GM19025 (cell line): Measurements from ENCODE around the gene PHF21A.
A peak's percentile ranks its signal among the peaks of the same experiment; 100 is the strongest.

Source experiments
- ATAC-seq: cut with Tn5 transposase; IDR thresholded peaks from one replicate; pipeline ENCODE4 v1.9.1; 2021; ENCODE audit warnings: mild to moderate bottlenecking, low read depth, moderate library complexity; ENCODE audit not compliant: unreplicated experiment

The PHF21A gene

DNA sequence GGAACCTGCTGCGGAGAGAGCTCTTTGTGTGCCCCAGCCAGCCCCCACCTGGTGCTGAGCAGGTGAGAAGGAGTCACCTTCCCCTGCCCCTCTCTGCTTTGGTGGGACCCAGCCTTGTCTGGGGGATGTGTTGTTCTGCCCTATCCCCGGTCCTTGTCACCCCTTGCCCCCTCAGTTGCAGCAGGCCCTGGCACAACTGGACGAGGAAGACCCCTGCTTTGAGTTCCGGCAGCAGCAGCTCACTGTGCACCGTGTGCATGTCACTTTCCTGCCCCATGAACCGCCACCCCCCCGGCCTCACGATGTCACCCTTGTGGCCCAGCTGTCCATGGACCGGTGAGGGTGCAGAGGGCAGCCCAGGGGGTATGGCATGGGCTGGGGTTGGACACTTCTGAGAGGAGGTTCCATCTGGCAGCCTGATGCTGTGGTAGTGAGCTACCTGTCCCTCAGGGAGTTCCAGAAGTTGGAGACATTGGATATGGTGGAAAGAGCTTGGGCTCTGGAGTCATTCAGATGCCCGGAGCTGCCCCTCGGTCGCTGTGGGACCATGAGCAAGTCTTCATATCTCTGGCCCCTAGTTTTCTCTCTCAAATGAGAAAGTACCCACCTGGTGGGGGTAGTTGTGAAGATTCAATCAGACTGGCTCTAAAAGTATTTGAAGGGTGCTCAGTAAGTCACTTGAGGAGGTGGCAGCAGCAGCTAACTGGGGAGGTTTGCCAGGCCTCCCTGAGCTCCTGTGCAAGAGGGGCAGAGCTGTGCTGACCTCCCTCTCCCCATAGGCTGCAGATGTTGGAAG lies 194.5 kb downstream of the PHF21A start:
- no peak for ATAC-seq

DNA sequence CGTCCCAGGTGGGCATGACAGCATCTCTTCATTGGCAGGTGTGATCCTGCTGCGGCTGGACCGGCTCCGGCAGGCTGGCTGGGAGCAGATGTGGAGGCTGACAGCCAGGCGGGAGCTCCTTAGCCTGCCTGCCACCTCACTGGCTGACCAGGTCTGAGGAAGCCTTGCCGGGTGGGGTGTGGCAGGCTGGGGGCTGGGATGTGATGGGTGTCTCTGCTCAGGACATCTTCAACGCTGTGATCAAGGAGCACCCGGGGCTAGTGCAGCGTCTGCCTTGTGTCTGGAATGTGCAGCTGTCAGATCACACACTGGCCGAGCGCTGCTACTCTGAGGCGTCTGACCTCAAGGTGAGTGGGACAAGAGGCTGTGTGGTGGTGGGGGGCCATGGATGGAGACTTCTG lies 195.3 kb downstream of the PHF21A start:
- no peak for ATAC-seq

GRCh38 chr11:45925550-45925949 lies 195.7 kb downstream of the PHF21A start:
- ATAC-seq = no peak

DNA sequence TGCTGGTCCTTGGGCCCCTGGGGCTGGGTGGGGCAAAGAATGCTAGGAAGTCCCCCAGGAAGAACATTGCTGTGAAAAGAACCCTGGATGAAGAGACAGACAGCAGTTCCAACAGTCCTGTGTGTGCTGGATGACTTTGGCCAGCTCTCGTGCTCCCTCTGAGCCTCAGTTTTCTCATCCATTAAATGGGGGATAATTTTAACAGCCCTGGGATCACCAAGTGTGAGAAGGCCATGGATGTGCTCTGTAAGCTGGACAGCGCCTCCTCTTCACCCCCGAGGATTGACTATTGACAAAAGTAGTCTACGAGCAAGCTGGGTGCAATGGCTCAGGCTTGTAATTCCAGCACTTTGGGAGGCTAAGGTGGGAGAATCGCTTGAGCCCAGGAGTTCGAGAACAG lies 196.3 kb downstream of the PHF21A start:
- ATAC-seq = no peak

- ATAC-seq = no peak
These were observed 197.0 kb downstream of the PHF21A start for GRCh38 chr11:45924036-45924915.

GRCh38 chr11:45922425-45923082 lies 198.7 kb downstream of the PHF21A start, which contains the start of gene LARGE2:
LARGE2 (plus strand) TSS chr11:45922656; CDS start chr11:45922883, 227 bp downstream.
- ATAC-seq = no peak

DNA sequence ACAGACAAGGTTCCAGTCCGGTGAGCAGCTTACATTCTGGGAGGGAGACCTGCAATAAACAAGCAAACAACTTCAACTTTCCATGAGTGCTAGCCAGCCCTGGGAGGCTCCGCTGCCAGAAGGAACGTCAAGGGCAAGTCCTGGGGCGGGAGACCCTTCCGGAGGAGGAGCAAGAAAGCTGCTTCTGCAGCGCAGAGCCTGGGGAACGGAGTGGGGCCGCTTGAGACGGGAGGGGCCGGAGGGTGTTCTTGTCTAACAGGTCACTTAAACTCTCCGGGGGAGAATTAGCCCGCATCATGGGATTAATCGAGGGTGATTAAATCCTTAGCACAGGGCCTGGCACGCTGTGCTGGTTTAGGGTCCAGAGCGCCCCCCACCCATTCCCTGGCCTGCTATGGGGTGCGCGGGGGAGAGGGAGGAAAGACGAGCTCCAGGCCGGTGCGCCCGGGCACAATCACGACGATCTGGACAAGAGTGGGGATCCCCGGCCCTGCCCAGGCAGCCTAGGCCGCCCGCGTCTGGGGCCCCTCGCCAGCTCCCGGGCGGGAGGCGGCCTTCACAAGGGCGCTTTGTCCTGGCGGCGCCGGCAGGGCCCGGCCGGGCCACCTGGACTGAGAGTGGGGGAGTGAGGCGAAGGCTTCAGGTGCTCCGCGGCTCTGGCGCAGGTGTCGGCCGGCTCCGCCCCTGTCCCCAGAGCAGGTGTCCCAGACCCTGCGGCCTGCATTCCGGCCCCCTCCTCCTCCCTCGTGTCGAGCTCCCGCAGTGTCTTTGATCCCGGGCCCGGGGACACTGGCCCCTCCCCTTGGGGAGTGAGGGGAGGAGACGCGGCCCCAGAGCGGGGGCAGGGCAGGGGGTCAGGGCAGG lies 199.5 kb downstream of the PHF21A start:
- ATAC-seq = no peak

DNA sequence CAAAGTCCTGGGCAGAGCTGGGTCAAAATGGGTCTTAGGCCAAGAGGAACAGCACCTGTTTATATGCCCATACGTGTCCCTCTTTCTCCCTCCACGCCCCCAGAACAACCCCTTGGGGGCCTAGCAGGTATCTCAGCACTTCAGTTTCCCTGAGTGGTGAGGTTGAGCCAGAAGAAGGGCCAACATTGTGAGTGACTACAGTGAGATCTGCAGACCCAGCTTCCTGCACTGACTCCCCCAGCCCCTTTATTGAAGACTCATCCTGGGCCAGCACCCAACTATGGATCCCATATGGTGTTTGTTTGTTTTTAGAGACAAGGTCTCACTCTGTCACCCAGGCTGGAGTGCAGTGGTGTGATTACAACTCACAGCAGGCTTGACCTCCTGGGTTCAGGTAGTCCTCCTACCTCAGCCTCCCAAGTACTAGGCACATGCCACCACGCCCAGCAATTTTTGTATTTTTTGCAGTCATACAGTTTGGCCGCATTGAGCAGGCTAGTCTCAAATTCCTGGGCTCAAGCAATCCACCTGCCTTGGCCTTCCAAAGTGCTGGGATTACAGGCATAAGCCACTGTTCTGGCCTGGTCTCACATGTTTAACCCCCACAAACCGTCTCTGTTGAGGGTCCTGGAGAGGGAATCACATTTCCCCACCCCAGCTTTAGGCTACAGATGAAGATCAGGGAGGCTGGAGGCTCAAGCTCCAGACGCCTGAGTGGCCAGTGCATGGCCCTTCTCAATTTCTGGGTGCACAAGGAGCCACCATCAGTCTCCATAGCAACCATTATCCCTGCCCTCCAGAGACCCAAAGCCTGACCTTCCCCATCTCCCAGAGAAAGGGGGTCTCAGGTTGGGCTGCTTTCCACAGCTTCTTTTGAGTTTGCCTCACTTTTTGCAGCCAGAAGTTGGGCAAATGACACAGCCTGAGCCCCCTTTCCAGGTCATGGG lies 200.4 kb downstream of the PHF21A start:
- no peak for ATAC-seq

- no peak for ATAC-seq
These were observed 201.3 kb downstream of the PHF21A start for GRCh38 chr11:45919806-45920530.

- ATAC-seq = no peak
These were observed 202.1 kb downstream of the PHF21A start for GRCh38 chr11:45918962-45919675.

DNA sequence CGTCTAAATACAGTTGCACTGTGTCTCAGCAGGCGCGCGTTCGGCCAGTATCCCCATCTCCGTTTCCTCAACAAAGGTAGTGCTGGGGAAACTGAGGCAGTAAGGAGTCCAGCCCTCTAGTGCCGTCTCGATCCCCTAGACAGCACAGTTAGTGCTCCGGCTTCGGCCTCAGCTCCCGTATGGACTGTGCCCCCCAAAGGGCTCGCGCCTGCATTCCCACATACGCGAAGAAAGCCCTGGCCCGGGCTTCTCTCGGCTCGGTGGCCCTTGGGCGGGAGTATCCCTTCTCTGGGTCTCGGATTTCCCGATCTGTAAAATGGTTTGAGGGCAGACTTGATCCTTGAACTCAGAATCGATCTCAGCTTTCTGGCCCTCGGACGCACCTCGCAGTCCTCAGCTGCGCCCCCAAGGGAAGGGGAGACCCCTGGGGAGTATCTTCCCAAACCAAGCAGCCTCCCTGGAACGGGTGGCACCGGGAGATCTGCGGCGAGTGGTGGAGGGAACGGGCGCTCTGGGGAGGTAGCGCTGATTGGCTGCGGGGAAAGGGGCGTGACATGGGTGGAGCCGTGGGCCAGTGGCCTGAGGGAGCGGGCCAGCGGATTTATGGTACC lies 202.8 kb downstream of the PHF21A start:
- no peak for ATAC-seq

DNA sequence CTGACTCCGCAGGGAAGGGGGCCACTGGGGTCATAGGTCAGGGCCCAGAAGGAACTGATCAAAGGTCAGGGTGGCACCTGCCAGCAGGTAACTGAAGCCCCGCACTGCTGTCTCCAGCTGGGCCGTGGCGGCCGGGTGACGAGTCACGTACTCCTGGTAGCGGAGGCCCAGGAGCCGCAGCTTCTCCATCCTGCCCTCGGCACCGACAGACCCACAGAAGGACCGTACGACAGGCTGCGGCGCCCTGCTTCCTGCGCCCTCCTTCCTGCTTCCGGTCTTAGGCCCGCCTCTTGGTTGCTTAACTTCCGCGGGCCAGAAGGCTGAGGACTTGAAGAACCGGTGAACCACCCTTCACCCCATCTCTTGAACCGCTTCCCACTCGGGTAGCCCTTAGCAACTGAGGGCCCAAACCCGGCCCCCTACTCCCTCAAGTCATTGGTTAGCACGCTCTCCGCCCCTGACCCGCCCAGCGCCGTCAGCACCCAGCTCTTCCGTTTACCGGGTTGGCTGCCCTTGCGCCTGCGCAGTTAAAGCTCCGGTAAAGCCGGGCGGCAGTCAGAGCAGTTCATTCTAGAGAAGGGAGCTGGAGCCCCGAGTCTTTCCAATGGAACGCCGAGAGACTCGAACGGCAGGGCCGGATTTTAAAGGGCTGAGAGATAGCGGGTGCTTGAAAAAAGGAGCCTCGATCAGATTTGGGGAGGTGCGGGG lies 203.5 kb downstream of the PHF21A start, which contains the start of gene PEX16:
PEX16 (minus strand) TSS at position 255 of the 708 bp plus-strand sequence; CDS start at position 189, 66 bp downstream.
- peak; percentile 86 for ATAC-seq

- ATAC-seq = no peak
These were observed 204.0 kb downstream of the PHF21A start for GRCh38 chr11:45917286-45917622.

DNA sequence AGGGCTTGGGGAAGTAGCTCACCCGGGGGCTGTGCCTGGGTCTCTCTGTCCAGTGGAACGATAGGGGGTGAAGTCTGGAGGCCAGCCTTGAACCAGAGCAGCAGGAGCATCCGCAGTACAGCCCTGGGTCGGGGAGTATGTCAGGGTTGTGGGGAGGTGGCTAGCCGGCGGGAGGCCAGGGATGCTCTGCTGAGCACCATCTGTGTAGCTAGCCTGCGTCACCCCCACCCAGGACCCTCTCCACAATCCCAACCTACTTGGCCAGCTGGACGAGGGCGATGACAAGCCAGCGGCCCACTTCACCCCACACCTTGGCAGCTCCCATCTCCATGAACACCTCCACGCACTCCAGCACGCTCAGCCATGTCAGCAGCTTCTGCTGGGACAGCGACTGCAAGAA lies 205.8 kb downstream of the PHF21A start:
- ATAC-seq = no peak

GRCh38 chr11:45913942-45914635 lies 207.2 kb downstream of the PHF21A start:
- ATAC-seq = no peak

DNA sequence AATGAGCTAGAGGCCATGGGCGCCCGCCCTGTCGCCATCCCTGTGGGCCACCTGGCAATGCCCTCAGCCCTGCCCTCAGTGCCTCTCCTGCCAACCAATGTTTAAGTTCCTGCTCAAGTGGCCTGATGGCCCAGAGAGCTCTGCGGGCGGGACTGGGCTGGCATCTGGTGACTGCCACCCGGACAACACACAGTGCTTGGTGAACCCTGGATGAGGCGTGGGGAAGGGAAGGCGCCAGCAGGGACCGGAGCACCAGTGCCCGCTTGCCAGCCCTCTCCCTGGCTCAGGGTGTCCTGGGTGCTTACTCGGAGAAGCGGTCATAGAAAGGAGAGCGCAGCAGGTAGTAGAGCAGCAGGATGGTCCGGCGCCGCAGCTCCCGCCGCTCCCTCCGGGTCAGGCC lies 207.7 kb downstream of the PHF21A start:
- no peak for ATAC-seq
